H1 (cell line): ENCODE data around the gene CCDC47. TPM values are rescaled to one million over a fixed set of nuclear protein-coding genes. Genes with fewer than 3 reads are reported as not detected.

Experiments used
- CTCF ChIA-PET: fragments of 300-600 bp; sonication (Branson Sonifier 250); formaldehyde crosslinking; loops from one replicate; lab custom pipeline; 2021; ENCODE audit not compliant: partially characterized antibody; lab: Charles Lee
- POLR2A ChIA-PET: fragments of 300-600 bp; sonication (Branson Sonifier 250); formaldehyde crosslinking; loops from one replicate; lab custom pipeline; 2021; ENCODE audit warnings: inconsistent platforms; ENCODE audit not compliant: partially characterized antibody; lab: Charles Lee
- DNase-seq, 2 experiments: peaks; one replicate each; pipeline versions ENCODE4 v3.0.0 to v3.0.0-alpha.2; 2010 to 2022; ENCODE audit warnings: low spot score in 2 of 2, low read depth in 1 of 2, mixed read lengths in 1 of 2
- FAIRE-seq: peaks from 2 replicates; lab custom pipeline; 2011; peaks lifted over from hg19 to GRCh38; lab: Jason Lieb, UNC
- H2AFZ ChIP-seq: 2 replicates; pipeline ENCODE4 v1.8.1; 2012; ENCODE audit warnings: low read length, inconsistent platforms
- H2AK5ac ChIP-seq: 2 replicates; pipeline ENCODE4 v1.6.1; 2013; ENCODE audit warnings: low read depth, low read length
- H2BK120ac ChIP-seq: replicated peaks from 2 replicates; pipeline ENCODE3; 2013; ENCODE audit warnings: low read depth, low read length, inconsistent platforms
- H2BK12ac ChIP-seq: 2 replicates; pipeline ENCODE4 v1.6.1; 2013; ENCODE audit warnings: low read depth, low read length
- H2BK15ac ChIP-seq: 2 replicates; pipeline ENCODE4 v1.6.1; 2013; ENCODE audit warnings: low read length
- H2BK20ac ChIP-seq: 2 replicates; pipeline ENCODE4 v1.6.1; 2013; ENCODE audit warnings: low read length
- H2BK5ac ChIP-seq: 2 replicates; pipeline ENCODE4 v1.6.1; 2013; ENCODE audit warnings: low read depth, low read length
- H3K14ac ChIP-seq: 2 replicates; pipeline ENCODE4 v1.6.1; 2013; ENCODE audit warnings: inconsistent platforms; ENCODE audit not compliant: insufficient read length
- H3K18ac ChIP-seq: 2 replicates; pipeline ENCODE4 v1.6.1; 2013; ENCODE audit warnings: low read length; ENCODE audit errors: extremely low read depth
- H3K23ac ChIP-seq: 2 replicates; pipeline ENCODE4 v1.6.1; 2013; ENCODE audit warnings: inconsistent platforms; ENCODE audit not compliant: insufficient read length
- H3K23me2 ChIP-seq: 2 replicates; pipeline ENCODE4 v1.6.1; 2013; ENCODE audit warnings: low read depth, low read length
- H3K27ac ChIP-seq: 2 replicates; pipeline ENCODE4 v1.6.1; 2011; ENCODE audit warnings: low read depth, low read length, inconsistent platforms
- H3K27me3 ChIP-seq, 4 experiments: replicated peaks in 1 of 4; 1 replicate in 1 of 4; 2 replicates in 3 of 4; pipeline versions ENCODE4 v1.6.1 to v1.8.1; 2011 to 2013; ENCODE audit warnings: low read length in 3 of 4, mild to moderate bottlenecking in 3 of 4, inconsistent platforms in 2 of 4, mixed read lengths in 2 of 4, moderate library complexity in 1 of 4; ENCODE audit not compliant: control insufficient read depth in 3 of 4, insufficient read depth in 3 of 4; ENCODE audit errors: extremely low read depth in 1 of 4
- H3K36me3 ChIP-seq, 4 experiments: 2 replicates each; pipeline versions ENCODE4 v1.6.1 to v1.8.1; 2011 to 2013; ENCODE audit warnings: mild to moderate bottlenecking in 4 of 4, low read length in 3 of 4, moderate library complexity in 2 of 4, control low read depth in 1 of 4, inconsistent platforms in 1 of 4; ENCODE audit not compliant: insufficient read depth in 4 of 4, control insufficient read depth in 2 of 4
- H3K4ac ChIP-seq: replicated peaks from 2 replicates; pipeline ENCODE3; 2013; ENCODE audit warnings: low read length, low read depth, mixed read lengths, inconsistent platforms; ENCODE audit not compliant: insufficient read length
- H3K4me1 ChIP-seq, 4 experiments: replicated peaks in 1 of 4; 1 replicate in 1 of 4; 2 replicates in 3 of 4; pipeline versions ENCODE4 v1.6.1 to v1.8.1; 2011 to 2013; ENCODE audit warnings: low read length in 3 of 4, inconsistent platforms in 2 of 4, mixed read lengths in 1 of 4; ENCODE audit not compliant: insufficient read depth in 4 of 4, control insufficient read depth in 3 of 4
- H3K4me2 ChIP-seq, 2 experiments: 2 replicates each; pipeline versions ENCODE4 v1.6.1 to v1.8.1; 2011 to 2013; ENCODE audit warnings: low read depth in 2 of 2, low read length in 2 of 2, control low read depth in 1 of 2, inconsistent platforms in 1 of 2, mild to moderate bottlenecking in 1 of 2; ENCODE audit not compliant: insufficient read depth in 1 of 2
- H3K4me3 ChIP-seq, 4 experiments: fragments of 200-600, 300-600 bp in 1 of 4; sonication (generic), shearing (Covaris generic), sonication (Bioruptor Twin) in 1 of 4; 2 replicates each; pipeline versions ENCODE4 v1.5.1 to v1.8.1; 2011 to 2016; ENCODE audit warnings: low read length in 4 of 4, low read depth in 3 of 4, control low read depth in 2 of 4, inconsistent platforms in 2 of 4, mild to moderate bottlenecking in 2 of 4, mixed read lengths in 1 of 4, moderate library complexity in 1 of 4; ENCODE audit not compliant: insufficient read depth in 2 of 4; ENCODE audit errors: extremely low read depth in 1 of 4
- H3K56ac ChIP-seq: replicated peaks from 2 replicates; pipeline ENCODE3; 2013; ENCODE audit warnings: low read depth, mild to moderate bottlenecking, mixed read lengths, low read length, inconsistent platforms; ENCODE audit not compliant: insufficient read length
- H3K79me1 ChIP-seq: 2 replicates; pipeline ENCODE4 v1.6.1; 2013; ENCODE audit warnings: low read depth, low read length, control low read depth
- H3K79me2 ChIP-seq, 2 experiments: 2 replicates each; pipeline versions ENCODE4 v1.6.1 to v1.8.1; 2012 to 2013; ENCODE audit warnings: low read length in 2 of 2, mild to moderate bottlenecking in 2 of 2, inconsistent platforms in 1 of 2; ENCODE audit not compliant: insufficient read depth in 2 of 2, control insufficient read depth in 1 of 2
- H3K9ac ChIP-seq, 4 experiments: replicated peaks in 1 of 4; 1 replicate in 1 of 4; 2 replicates in 3 of 4; pipeline versions ENCODE4 v1.6.1 to v1.8.1; 2011 to 2013; ENCODE audit warnings: low read depth in 3 of 4, low read length in 3 of 4, control low read depth in 2 of 4, mild to moderate bottlenecking in 2 of 4, moderate library complexity in 2 of 4, inconsistent platforms in 1 of 4; ENCODE audit errors: extremely low read depth in 1 of 4
- H3K9me3 ChIP-seq, 2 experiments: 2 replicates each; pipeline versions ENCODE4 v1.6.1 to v1.8.1; 2012 to 2013; ENCODE audit warnings: mild to moderate bottlenecking in 2 of 2, moderate library complexity in 2 of 2, control low read depth in 1 of 2, inconsistent platforms in 1 of 2, low read depth in 1 of 2, low read length in 1 of 2, mixed read lengths in 1 of 2; ENCODE audit not compliant: insufficient read depth in 2 of 2
- H4K20me1 ChIP-seq, 2 experiments: replicated peaks in 1 of 2; 2 replicates each; pipeline versions ENCODE3 to v1.8.1; 2011 to 2013; ENCODE audit warnings: inconsistent platforms in 2 of 2, low read length in 2 of 2, mild to moderate bottlenecking in 1 of 2; ENCODE audit not compliant: insufficient read depth in 2 of 2, control insufficient read depth in 1 of 2
- H4K5ac ChIP-seq: 2 replicates; pipeline ENCODE4 v1.6.1; 2013; ENCODE audit warnings: low read length, low read depth, mixed read lengths, inconsistent platforms; ENCODE audit not compliant: insufficient read length
- H4K8ac ChIP-seq: 2 replicates; pipeline ENCODE4 v1.8.0; 2013; ENCODE audit warnings: mild to moderate bottlenecking, moderate library complexity, low read length, inconsistent platforms; ENCODE audit not compliant: insufficient read depth; ENCODE audit errors: extremely low read depth
- H4K91ac ChIP-seq: replicated peaks from 2 replicates; pipeline ENCODE3; 2013; ENCODE audit warnings: low read length, mixed read lengths, inconsistent platforms; ENCODE audit not compliant: insufficient read length
- CBX8 ChIP-seq: fragments of 300-800, 300-1000 bp; sonication (generic); IDR thresholded peaks from 2 replicates; pipeline ENCODE4 v1.7.1; 2016; ENCODE audit warnings: low read depth, low read length, borderline replicate concordance
- POLR2AphosphoS5 ChIP-seq: IDR thresholded peaks from 2 replicates; pipeline ENCODE4 v1.6.1; 2011; ENCODE audit warnings: low read depth, low read length
- WGBS, 2 experiments: shearing (Covaris generic) in 1 of 2; methylation state at CpG; one replicate each; pipeline versions ENCODE4 v1.1.6 to v1.1.7; 2013 to 2015; ENCODE audit warnings: low lambda C conversion rate in 2 of 2, mixed read lengths in 2 of 2, inconsistent platforms in 1 of 2, low coverage in 1 of 2, missing lambda C conversion rate in 1 of 2; ENCODE audit not compliant: insufficient replicate concordance in 2 of 2, insufficient coverage in 1 of 2, insufficient read length in 1 of 2; ENCODE audit errors: extremely low coverage in 1 of 2, missing lambda C conversion rate in 1 of 2; 5-methylcytosine and 5-hydroxymethylcytosine counted together
- polyA plus RNA-seq, 7 experiments: library from polyadenylated mRNA; depleted of rRNA in 3 of 7; stranded (reverse) in 5 of 7; unstranded in 2 of 7; fragments of >200 nt in 5 of 7; fragments of 200-250 nt in 2 of 7; gene quantifications; 1 replicate in 5 of 7; 2 replicates in 1 of 7; 4 replicates in 1 of 7; pipeline versions ENCODE4 v1.2.1 to v1.2.3, GENCODE V29; 2011 to 2013; ENCODE audit warnings: missing spikeins in 2 of 7, mixed read lengths in 2 of 7
- total RNA-seq: library from RNA; stranded (reverse); fragmentation: NEBNext Ultra II Directional; extraction: Animal tissue kit (Norgen Biotek cat#: 25700); gene quantifications from 2 replicates; pipeline ENCODE4 v1.2.1, GENCODE V29; 2021

The CCDC47 gene
- total and polyA plus RNA-seq, 2 of the 8 experiments (the other 6 are each of a cell fraction or from before 2014, with no cell fraction given) = 21.2 to 83.1 TPM

DNA sequence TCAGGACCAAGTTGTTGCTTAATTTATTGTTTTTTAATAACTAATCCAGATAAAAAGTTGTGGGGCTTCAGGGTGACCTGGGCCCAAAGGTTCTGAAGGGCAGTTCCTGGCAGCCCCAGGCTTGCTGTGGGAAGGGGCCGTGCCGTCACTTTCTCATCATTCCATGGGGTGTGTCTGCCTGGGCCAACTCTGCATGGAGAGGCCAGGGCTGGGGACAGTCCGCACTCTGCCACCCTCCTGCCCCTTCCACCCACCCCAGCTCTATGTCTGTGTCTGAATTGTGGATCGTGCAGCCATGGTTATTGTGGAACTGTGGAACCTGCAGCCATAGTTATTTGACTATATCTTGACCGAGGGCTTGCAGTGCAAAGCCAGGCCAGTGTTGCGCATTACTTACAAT is 77.5 kb downstream of the CCDC47 start:
- H3K27ac ChIP-seq = no peak overlapping the region
- no peak overlapping the region for H4K8ac ChIP-seq
- WGBS, 2 experiments = 88% methylated on average over 6 of the region's 6 CpGs; no CpG with 5 or more reads in 1 of the 2 experiments
- H3K4me3 ChIP-seq = no peak overlapping the region
- no peak overlapping the region for H2BK12ac ChIP-seq
- H3K56ac ChIP-seq = no peak overlapping the region
- no peak for DNase-seq
- no peak overlapping the region for H3K18ac ChIP-seq
- H3K4ac ChIP-seq = no peak overlapping the region
- H2BK5ac ChIP-seq = no peak overlapping the region
- H4K91ac ChIP-seq = no peak overlapping the region
- ChIA-PET CTCF (interaction anchor here (0.8 to 7.3 kb wide), 14 partner anchors 8 to 270 kb away, joined by 3 to 65 read pairs (median 6); no protein-coding TSS in a partner anchor), POLR2A (interaction anchor here (1.0 to 1.8 kb wide), 4 partner anchors 19 to 74 kb away, joined by 3 to 4 read pairs (median 3); partner anchors contain the start of gene MAP3K3)
- H3K23me2 ChIP-seq = peaks cover 12% of the 10 kb centered on the region; the same call in 1 of the 2 replicates
- H3K9ac ChIP-seq = no peak overlapping the region
- no peak overlapping the region for H3K14ac ChIP-seq
- peaks cover 3 to 6% of the 10 kb centered on the region in 2 experiments for H4K20me1 ChIP-seq
- no peaks in the 10 kb centered on the region for H3K79me2 ChIP-seq
- no peak overlapping the region for H2BK120ac ChIP-seq
- no peak overlapping the region for H3K23ac ChIP-seq
- no peaks in the 10 kb centered on the region for H3K9me3 ChIP-seq
- H3K79me1 ChIP-seq = no peaks in the 10 kb centered on the region
- H3K36me3 ChIP-seq = peaks cover 0 to 10% (median under 1%) of the 10 kb centered on the region in 4 experiments; a peak in 4 of 8 replicates
- H3K4me1 ChIP-seq = peaks cover 0 to 19% (median 9%) of the 10 kb centered on the region in 4 experiments; a peak in 5 of 7 replicates
- H3K4me2 ChIP-seq = no peak overlapping the region
- no peak overlapping the region for H2BK15ac ChIP-seq
- FAIRE-seq = no peak
- H2BK20ac ChIP-seq = no peak overlapping the region
- H4K5ac ChIP-seq = no peak overlapping the region
- H2AFZ ChIP-seq = no peak overlapping the region
- H3K27me3 ChIP-seq = no peaks in the 10 kb centered on the region
- TF ChIP-seq POLR2AphosphoS5 (0 out of 2 replicates have a peak, but pooled peaks have one; percentile 35), CBX8 (no peak)
- no peak overlapping the region for H2AK5ac ChIP-seq

Other genes with a start within 250 kb of the CCDC47 start
- 87.3 and 94.1 TPM in 2 replicates for gene DCAF7, start 223.1 kb downstream of the CCDC47 start, total RNA-seq
- 74.9 and 97.4 TPM in 2 replicates for gene DCAF7, start 223.1 kb downstream of the CCDC47 start, polyA plus RNA-seq (2011; rRNA removed)
- 23.6 and 24.0 TPM in 2 replicates for gene TACO1, start 172.7 kb downstream of the CCDC47 start, total RNA-seq
- gene TACO1, start 172.7 kb downstream of the CCDC47 start, polyA plus RNA-seq (2011; rRNA removed) = 19.1 and 19.8 TPM in 2 replicates
- 21.0 and 22.6 TPM in 2 replicates for gene MAP3K3, start 151.2 kb downstream of the CCDC47 start, total RNA-seq
- 10.3 and 14.8 TPM in 2 replicates for gene MAP3K3, start 151.2 kb downstream of the CCDC47 start, polyA plus RNA-seq (2011; rRNA removed)
- 77.2 and 78.6 TPM in 2 replicates for gene LIMD2, start 73.5 kb downstream of the CCDC47 start, total RNA-seq
- gene LIMD2, start 73.5 kb downstream of the CCDC47 start, polyA plus RNA-seq (2011; rRNA removed) = 72.0 and 92.0 TPM in 2 replicates
- 27.8 and 35.6 TPM in 2 replicates for gene STRADA, start 31.8 kb downstream of the CCDC47 start, total RNA-seq
- 43.3 and 48.7 TPM in 2 replicates for gene STRADA, start 31.8 kb downstream of the CCDC47 start, polyA plus RNA-seq (2011; rRNA removed)
- 114 and 120 TPM in 2 replicates for gene DDX42, start 573 bp upstream of the CCDC47 start, total RNA-seq
- gene DDX42, start 573 bp upstream of the CCDC47 start, polyA plus RNA-seq (2011; rRNA removed) = 37.4 and 40.6 TPM in 2 replicates
- gene PSMC5, start 53.8 kb upstream of the CCDC47 start, total RNA-seq = 162 and 172 TPM in 2 replicates
- 162 and 180 TPM in 2 replicates for gene PSMC5, start 53.8 kb upstream of the CCDC47 start, polyA plus RNA-seq (2011; rRNA removed)
- 77.2 and 77.4 TPM in 2 replicates for gene FTSJ3, start 54.1 kb upstream of the CCDC47 start, total RNA-seq
- 42.7 and 47.2 TPM in 2 replicates for gene FTSJ3, start 54.1 kb upstream of the CCDC47 start, polyA plus RNA-seq (2011; rRNA removed)
- 84.6 and 92.2 TPM in 2 replicates for gene SMARCD2, start 69.1 kb upstream of the CCDC47 start, total RNA-seq
- gene SMARCD2, start 69.1 kb upstream of the CCDC47 start, polyA plus RNA-seq (2011; rRNA removed) = 90.0 and 111 TPM in 2 replicates
- gene CSH2, start 100.1 kb upstream of the CCDC47 start, total RNA-seq = 0.43 and 0.52 TPM in 2 replicates
- gene CSH2, start 100.1 kb upstream of the CCDC47 start, polyA plus RNA-seq (2011; rRNA removed) = not detected in 2 replicates
- gene GH2, start 108.3 kb upstream of the CCDC47 start, total RNA-seq = 0.60 and 1.2 TPM in 2 replicates
- 1.5 and 2.0 TPM in 2 replicates for gene GH2, start 108.3 kb upstream of the CCDC47 start, polyA plus RNA-seq (2011; rRNA removed)
- gene CSH1, start 123.0 kb upstream of the CCDC47 start, total RNA-seq = not detected in 2 replicates
- 0.12 and 0.16 TPM in 2 replicates for gene CSH1, start 123.0 kb upstream of the CCDC47 start, polyA plus RNA-seq (2011; rRNA removed)
- not detected in 2 replicates for gene CSHL1, start 137.7 kb upstream of the CCDC47 start, total RNA-seq
- gene CSHL1, start 137.7 kb upstream of the CCDC47 start, polyA plus RNA-seq (2011; rRNA removed) = not detected in 2 replicates
- not detected in 2 replicates for gene GH1, start 145.2 kb upstream of the CCDC47 start, total RNA-seq
- gene GH1, start 145.2 kb upstream of the CCDC47 start, polyA plus RNA-seq (2011; rRNA removed) = 0.36 and 0.41 TPM in 2 replicates
- 1.5 and 2.2 TPM in 2 replicates for gene CD79B, start 158.7 kb upstream of the CCDC47 start, total RNA-seq
- gene CD79B, start 158.7 kb upstream of the CCDC47 start, polyA plus RNA-seq (2011; rRNA removed) = 3.9 and 4.4 TPM in 2 replicates
- 6.6 and 8.5 TPM in 2 replicates for gene SCN4A, start 199.3 kb upstream of the CCDC47 start, total RNA-seq
- 5.0 and 8.1 TPM in 2 replicates for gene SCN4A, start 199.3 kb upstream of the CCDC47 start, polyA plus RNA-seq (2011; rRNA removed)
- gene PRR29, start 224.8 kb upstream of the CCDC47 start, total RNA-seq = 0.61 and 0.67 TPM in 2 replicates
- 0.83 and 0.96 TPM in 2 replicates for gene PRR29, start 224.8 kb upstream of the CCDC47 start, polyA plus RNA-seq (2011; rRNA removed)
- 0.45 TPM in 1 of 2 replicates, not detected in the other for gene ICAM2, start 247.0 kb upstream of the CCDC47 start, total RNA-seq
- gene ICAM2, start 247.0 kb upstream of the CCDC47 start, polyA plus RNA-seq (2011; rRNA removed) = 0.63 and 0.77 TPM in 2 replicates